ENCODE data around the gene GABBR2. TPM values are rescaled to one million over a fixed set of nuclear protein-coding genes. Genes with fewer than 3 reads are reported as not detected.

Gene GABBR2
- total RNA-seq, 2 donors from 2014 or later, result 1.2 to 1.3 TPM

GRCh38 chr9:98551511-98552286 lies 157.0 kb downstream of the GABBR2 start:
- Histone ChIP-seq H3K9me3 (ENCODE audit: control insufficient read depth, low read length) (no peaks in the 10 kb centered on the region), H3K4me3 (ENCODE audit: low read length) (no peak overlapping the region), H3K27me3 (ENCODE audit: control insufficient read depth, insufficient read depth, low read length, poor library complexity, severe bottlenecking) (no peaks in the 10 kb centered on the region), H3K27ac (ENCODE audit: low read depth, low read length) (no peak overlapping the region), H3K9ac (ENCODE audit: extremely low read depth, low read length, poor library complexity, severe bottlenecking) (no peak overlapping the region), H3K36me3 (ENCODE audit: control insufficient read depth, insufficient read depth, low read length) (no peaks in the 10 kb centered on the region), H3K4me1 (ENCODE audit: control insufficient read depth, insufficient read depth, low read length) (no peaks in the 10 kb centered on the region)
- no peaks in the 10 kb centered on the region for H3K9me3 Mint-ChIP-seq
- H3K4me1 Mint-ChIP-seq, result no peaks in the 10 kb centered on the region
- no peaks in the 10 kb centered on the region for H3K27me3 Mint-ChIP-seq (ENCODE audit: insufficient read depth)
- no peaks in the 10 kb centered on the region for H3K36me3 Mint-ChIP-seq (ENCODE audit: low read depth)
- H3K4me3 Mint-ChIP-seq, result no peak overlapping the region
- WGBS, 2 experiments (ENCODE audit: insufficient coverage in 1 of 2, insufficient read length in 1 of 2), result 85 to 90% methylated on average over 11 of the region's 11 CpGs
- no peak overlapping the region for H3K27ac Mint-ChIP-seq
- peak; percentile 50 for DNase-seq
- no peak for TF ChIP-seq CTCF (conservative IDR thresholded peaks at IDR 0.05)

- no peak overlapping the region for H3K27ac Mint-ChIP-seq
- WGBS, 2 experiments (ENCODE audit: insufficient coverage in 1 of 2, insufficient read length in 1 of 2), result 85 to 91% methylated on average over 4 to 7 of the region's 7 CpGs
Measured at GRCh38 chr9:98550206-98550820, 158.4 kb downstream of the GABBR2 start.

GRCh38 chr9:98549401-98549800 lies 159.3 kb downstream of the GABBR2 start:
- H3K27ac Mint-ChIP-seq, result no peak overlapping the region
- H3K9me3 Mint-ChIP-seq, result no peaks in the 10 kb centered on the region
- no peak for TF ChIP-seq CTCF (conservative IDR thresholded peaks at IDR 0.05)
- Histone ChIP-seq H3K27ac (ENCODE audit: low read depth, low read length) (no peak overlapping the region), H3K9me3 (ENCODE audit: control insufficient read depth, low read length) (no peaks in the 10 kb centered on the region), H3K36me3 (ENCODE audit: control insufficient read depth, insufficient read depth, low read length) (no peaks in the 10 kb centered on the region), H3K27me3 (ENCODE audit: control insufficient read depth, insufficient read depth, low read length, poor library complexity, severe bottlenecking) (no peaks in the 10 kb centered on the region), H3K4me1 (ENCODE audit: control insufficient read depth, insufficient read depth, low read length) (no peaks in the 10 kb centered on the region), H3K4me3 (ENCODE audit: low read length) (no peak overlapping the region), H3K9ac (ENCODE audit: extremely low read depth, low read length, poor library complexity, severe bottlenecking) (no peak overlapping the region)
- no peaks in the 10 kb centered on the region for H3K27me3 Mint-ChIP-seq (ENCODE audit: insufficient read depth)
- no peaks in the 10 kb centered on the region for H3K4me1 Mint-ChIP-seq
- 86 to 100% methylated on average over 1 to 3 of the region's 3 CpGs for WGBS, 2 experiments (ENCODE audit: insufficient coverage in 1 of 2, insufficient read length in 1 of 2)
- no peak overlapping the region for H3K4me3 Mint-ChIP-seq
- no peaks in the 10 kb centered on the region for H3K36me3 Mint-ChIP-seq (ENCODE audit: low read depth)
- peak; percentile 28 for DNase-seq

More at GRCh38 chr9:98550206-98550820, 158.4 kb downstream of the GABBR2 start:
- no peaks in the 10 kb centered on the region for H3K36me3 ChIP-seq (ENCODE audit: control insufficient read depth, insufficient read depth, low read length)
- no peaks in the 10 kb centered on the region for H3K4me1 Mint-ChIP-seq
- no peaks in the 10 kb centered on the region for H3K9me3 Mint-ChIP-seq
- H3K4me3 ChIP-seq (ENCODE audit: low read length), result no peak overlapping the region
- TF ChIP-seq CTCF (conservative IDR thresholded peaks at IDR 0.05), result no peak
- no peak overlapping the region for H3K27ac ChIP-seq (ENCODE audit: low read depth, low read length)
- H3K36me3 Mint-ChIP-seq (ENCODE audit: low read depth), result no peaks in the 10 kb centered on the region
- no peak overlapping the region for H3K4me3 Mint-ChIP-seq
- H3K9me3 ChIP-seq (ENCODE audit: control insufficient read depth, low read length), result no peaks in the 10 kb centered on the region
- H3K27me3 Mint-ChIP-seq (ENCODE audit: insufficient read depth), result no peaks in the 10 kb centered on the region
- no peaks in the 10 kb centered on the region for H3K4me1 ChIP-seq (ENCODE audit: control insufficient read depth, insufficient read depth, low read length)
- peak; percentile 27 for DNase-seq
- H3K27me3 ChIP-seq (ENCODE audit: control insufficient read depth, insufficient read depth, low read length, poor library complexity, severe bottlenecking), result no peaks in the 10 kb centered on the region
- no peak overlapping the region for H3K9ac ChIP-seq (ENCODE audit: extremely low read depth, low read length, poor library complexity, severe bottlenecking)
